Measurements from ENCODE around the gene OR6B2.

- no peak for TF ChIP-seq EZH2 (IDR thresholded peaks at IDR 0.05; ENCODE audit: insufficient read depth, poor library complexity, severe bottlenecking)
- no peak for TF ChIP-seq EZH2phosphoT487 (IDR thresholded peaks at IDR 0.05; ENCODE audit: insufficient read depth, low read depth)
Observed at GRCh38 chr2:240021488-240022104, 8.6 kb downstream of the OR6B2 start.
